HepG2 (cell line): Measurements from ENCODE around the gene RPS19BP1. TPM values are rescaled to one million over a fixed set of nuclear protein-coding genes. Genes with fewer than 3 reads are reported as not detected.

ENCODE experiments used
- ATF6 ChIP-seq: sonication (generic); formaldehyde crosslinking; conservative IDR thresholded peaks from 2 replicates; pipeline ENCODE4 v1.4.0; 2020; ENCODE audit warnings: missing genetic modification reagents
- BCL6 ChIP-seq: IDR thresholded peaks from 2 replicates; pipeline ENCODE4 v1.6.1; 2016; ENCODE audit warnings: missing genetic modification reagents, missing compliant biosample characterization
- CAMTA2 ChIP-seq: sonication (generic); formaldehyde crosslinking; IDR thresholded peaks from 2 replicates; pipeline ENCODE4 v1.4.0; 2020; ENCODE audit warnings: mild to moderate bottlenecking, missing genetic modification reagents, borderline replicate concordance
- CEBPG ChIP-seq: IDR thresholded peaks from 2 replicates; pipeline ENCODE4 v1.6.1; 2016
- FOXP1 ChIP-seq, 2 experiments: fragments of 450-650 bp in 1 of 2; IDR thresholded peaks; 2 replicates each; pipeline ENCODE4 v1.6.1; 2017 to 2018; ENCODE audit warnings: antibody characterized with exemption in 1 of 2
- HOXA9 ChIP-seq: sonication (generic); formaldehyde crosslinking; IDR thresholded peaks from 2 replicates; pipeline ENCODE4 v1.8.1; 2022; ENCODE audit warnings: missing genetic modification reagents, mild to moderate bottlenecking, moderate library complexity, borderline replicate concordance
- MEIS2 ChIP-seq: sonication (generic); formaldehyde crosslinking; IDR thresholded peaks from 2 replicates; pipeline ENCODE4 v1.9.0; 2021; ENCODE audit warnings: mild to moderate bottlenecking, missing genetic modification reagents
- PHF20 ChIP-seq: sonication (generic); formaldehyde crosslinking; IDR thresholded peaks from 2 replicates; pipeline ENCODE4 v1.5.0; 2020; ENCODE audit warnings: mild to moderate bottlenecking, missing genetic modification reagents
- SNAI1 ChIP-seq: sonication (generic); formaldehyde crosslinking; IDR thresholded peaks from 2 replicates; pipeline ENCODE4 v1.5.0; 2020; ENCODE audit warnings: mild to moderate bottlenecking, missing genetic modification reagents, borderline replicate concordance
- SP1 ChIP-seq, 2 experiments: fragments of 450-650 bp in 1 of 2; sonication (generic) in 1 of 2; formaldehyde crosslinking in 1 of 2; IDR thresholded peaks; 2 replicates each; pipeline versions ENCODE4 v1.4.0 to v1.6.1; 2016 to 2020; ENCODE audit warnings: missing genetic modification reagents in 1 of 2
- TOE1 ChIP-seq: sonication (generic); formaldehyde crosslinking; IDR thresholded peaks from 2 replicates; pipeline ENCODE4 v1.4.0; 2020; ENCODE audit warnings: mild to moderate bottlenecking, missing genetic modification reagents
- ZBTB34 ChIP-seq: sonication (generic); formaldehyde crosslinking; IDR thresholded peaks from 2 replicates; pipeline ENCODE4 v1.8.0; 2022; ENCODE audit warnings: mild to moderate bottlenecking, missing genetic modification reagents
- ZNF101 ChIP-seq: sonication (generic); formaldehyde crosslinking; IDR thresholded peaks from 2 replicates; pipeline ENCODE4 v1.4.0; 2020; ENCODE audit warnings: mild to moderate bottlenecking, low read depth, missing genetic modification reagents, borderline replicate concordance
- ZNF121 ChIP-seq: sonication (generic); formaldehyde crosslinking; IDR thresholded peaks from 2 replicates; pipeline ENCODE4 v1.5.0; 2020; ENCODE audit warnings: mild to moderate bottlenecking, missing genetic modification reagents
- ZNF34 ChIP-seq: sonication (generic); formaldehyde crosslinking; IDR thresholded peaks from 2 replicates; pipeline ENCODE4 v1.4.0; 2020; ENCODE audit warnings: mild to moderate bottlenecking, missing genetic modification reagents, borderline replicate concordance
- polyA plus RNA-seq, 8 experiments: library from polyadenylated mRNA; depleted of rRNA in 3 of 8; stranded (reverse) in 7 of 8; unstranded in 1 of 8; fragments of >200 nt; fragmentation: Illumina TruSeq in 4 of 8; extraction: Trizol in 4 of 8; gene quantifications; 2 replicates each; pipeline versions ENCODE4 v1.2.1 to v1.2.3, GENCODE V29; 2011 to 2016; ENCODE audit warnings: low read depth in 4 of 8, missing spikeins in 1 of 8, mixed read lengths in 1 of 8; ENCODE audit not compliant: insufficient read depth in 1 of 8
- total RNA-seq, 5 experiments: library from RNA; depleted of rRNA; stranded (reverse); fragments of >200 nt; fragmentation: Illumina TruSeq; extraction: Trizol; gene quantifications; 2 replicates each; pipeline ENCODE4 v1.2.3, GENCODE V29; 2016; ENCODE audit warnings: low read depth in 1 of 5
- TF ChIP-seq, protein P1 (sequence below): sonication (generic); formaldehyde crosslinking; IDR thresholded peaks from 2 replicates; pipeline ENCODE4 v1.5.1; 2020; ENCODE audit warnings: mild to moderate bottlenecking, missing genetic modification reagents
- TF ChIP-seq, protein P2 (sequence below): sonication (generic); formaldehyde crosslinking; IDR thresholded peaks from 2 replicates; pipeline ENCODE4 v1.4.0; 2020; ENCODE audit warnings: missing genetic modification reagents

The RPS19BP1 gene
- total and polyA plus RNA-seq, 2 of the 13 experiments (the other 11 are each of a cell fraction or from before 2014, with no cell fraction given) = 44.3 to 81.3 TPM

DNA sequence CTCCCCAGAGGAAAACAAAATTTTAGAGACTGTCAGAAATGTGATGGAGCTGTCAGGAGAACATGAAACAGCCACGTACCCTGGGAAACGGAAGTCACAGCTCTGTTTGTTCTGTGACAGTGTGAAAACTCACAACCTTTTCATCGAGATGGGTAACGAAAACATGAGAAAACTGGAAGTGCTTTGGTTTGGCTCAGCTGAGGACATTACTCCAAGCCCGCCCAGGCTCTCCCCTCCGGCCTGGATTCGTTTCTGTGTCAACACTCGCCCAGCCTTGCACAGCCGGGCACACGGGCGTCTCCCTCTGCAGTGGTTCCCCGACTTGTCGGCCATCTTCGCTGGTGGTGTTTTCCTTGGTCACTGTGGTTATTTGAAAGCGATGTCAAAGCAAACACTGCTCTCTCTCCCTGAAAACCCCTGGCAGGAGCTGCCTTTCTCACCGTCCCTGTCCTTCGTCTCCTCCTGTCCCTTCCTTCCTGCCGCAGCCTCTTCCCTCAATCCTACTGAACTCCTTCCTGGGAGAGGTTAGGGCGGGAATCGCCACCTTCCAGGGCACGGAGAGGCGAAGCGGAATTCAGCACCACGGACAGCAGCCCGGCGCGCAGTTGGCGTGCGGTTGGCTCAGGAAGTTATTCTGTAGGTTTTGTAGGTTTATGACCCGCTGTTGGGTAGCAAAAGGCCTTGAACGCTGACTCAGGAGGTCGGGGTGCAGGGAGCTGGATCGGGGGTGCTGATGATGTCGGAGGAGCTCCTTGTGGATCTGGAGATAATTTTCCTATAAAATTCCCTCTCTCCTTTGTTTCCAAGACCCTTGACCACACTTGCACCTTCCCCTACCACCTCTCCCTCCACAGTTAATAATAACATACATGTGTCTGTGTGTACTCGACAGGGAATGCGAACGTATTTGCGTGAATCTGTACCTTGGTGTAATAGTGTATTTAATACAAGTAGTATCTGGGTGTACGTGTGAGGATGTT is 13.1 kb upstream of the RPS19BP1 start (continued):
- TF ChIP-seq, protein P1, sequence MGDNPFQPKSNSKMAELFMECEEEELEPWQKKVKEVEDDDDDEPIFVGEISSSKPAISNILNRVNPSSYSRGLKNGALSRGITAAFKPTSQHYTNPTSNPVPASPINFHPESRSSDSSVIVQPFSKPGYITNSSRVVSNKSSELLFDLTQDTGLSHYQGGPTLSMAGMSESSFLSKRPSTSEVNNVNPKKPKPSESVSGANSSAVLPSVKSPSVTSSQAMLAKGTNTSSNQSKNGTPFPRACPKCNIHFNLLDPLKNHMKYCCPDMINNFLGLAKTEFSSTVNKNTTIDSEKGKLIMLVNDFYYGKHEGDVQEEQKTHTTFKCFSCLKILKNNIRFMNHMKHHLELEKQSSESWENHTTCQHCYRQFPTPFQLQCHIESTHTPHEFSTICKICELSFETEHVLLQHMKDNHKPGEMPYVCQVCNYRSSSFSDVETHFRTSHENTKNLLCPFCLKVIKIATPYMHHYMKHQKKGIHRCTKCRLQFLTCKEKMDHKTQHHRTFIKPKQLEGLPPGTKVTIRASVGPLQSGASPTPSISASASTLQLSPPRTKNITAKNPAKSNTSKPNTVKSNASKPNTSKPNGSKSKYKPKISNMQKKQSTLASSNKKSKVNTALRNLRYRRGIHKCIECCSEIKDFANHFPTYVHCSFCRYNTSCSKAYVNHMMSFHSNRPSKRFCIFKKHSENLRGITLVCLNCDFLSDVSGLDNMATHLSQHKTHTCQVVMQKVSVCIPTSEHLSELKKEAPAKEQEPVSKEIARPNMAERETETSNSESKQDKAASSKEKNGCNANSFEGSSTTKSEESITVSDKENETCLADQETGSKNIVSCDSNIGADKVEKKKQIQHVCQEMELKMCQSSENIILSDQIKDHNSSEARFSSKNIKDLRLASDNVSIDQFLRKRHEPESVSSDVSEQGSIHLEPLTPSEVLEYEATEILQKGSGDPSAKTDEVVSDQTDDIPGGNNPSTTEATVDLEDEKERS (CRISPR knock-in tag) = no peak; the same call in 1 of the 2 replicates
- no peak; the same call in 1 of the 2 replicates for TF ChIP-seq TOE1 (CRISPR knock-in tag)
- TF ChIP-seq ZNF34 (CRISPR knock-in tag) = no peak
- no peak for TF ChIP-seq SP1 (IDR thresholded peaks at IDR 0.05)
- TF ChIP-seq SP1 (CRISPR knock-in tag; IDR thresholded peaks at IDR 0.05) = 0 out of 2 replicates have a peak, but pooled peaks have one; percentile 33
- no peak for TF ChIP-seq SNAI1 (CRISPR knock-in tag)
- no peak for TF ChIP-seq CAMTA2 (CRISPR knock-in tag)
- TF ChIP-seq BCL6 (CRISPR knock-in tag) = peak; percentile 49; the same call in 1 of the 2 replicates
- TF ChIP-seq CEBPG (CRISPR knock-in tag) = no peak
- TF ChIP-seq ZNF101 (CRISPR knock-in tag) = 0 out of 2 replicates have a peak, but pooled peaks have one; percentile 42
- no peak for TF ChIP-seq ZNF121 (CRISPR knock-in tag)
- no peak for TF ChIP-seq PHF20 (CRISPR knock-in tag)
- TF ChIP-seq ATF6 (CRISPR knock-in tag) = peak; percentile 95; the same call in 1 of the 2 replicates
- no peak for TF ChIP-seq ZBTB34 (CRISPR knock-in tag)
- TF ChIP-seq FOXP1 (IDR thresholded peaks at IDR 0.05) = no peak
- TF ChIP-seq FOXP1 (CRISPR knock-in tag; IDR thresholded peaks at IDR 0.05) = peak; percentile 35; the same call in 1 of the 2 replicates
- peak; percentile 85; the same call in 1 of the 2 replicates for TF ChIP-seq HOXA9 (CRISPR knock-in tag)
- TF ChIP-seq MEIS2 (CRISPR knock-in tag) = peak; percentile 94
- TF ChIP-seq, protein P2, sequence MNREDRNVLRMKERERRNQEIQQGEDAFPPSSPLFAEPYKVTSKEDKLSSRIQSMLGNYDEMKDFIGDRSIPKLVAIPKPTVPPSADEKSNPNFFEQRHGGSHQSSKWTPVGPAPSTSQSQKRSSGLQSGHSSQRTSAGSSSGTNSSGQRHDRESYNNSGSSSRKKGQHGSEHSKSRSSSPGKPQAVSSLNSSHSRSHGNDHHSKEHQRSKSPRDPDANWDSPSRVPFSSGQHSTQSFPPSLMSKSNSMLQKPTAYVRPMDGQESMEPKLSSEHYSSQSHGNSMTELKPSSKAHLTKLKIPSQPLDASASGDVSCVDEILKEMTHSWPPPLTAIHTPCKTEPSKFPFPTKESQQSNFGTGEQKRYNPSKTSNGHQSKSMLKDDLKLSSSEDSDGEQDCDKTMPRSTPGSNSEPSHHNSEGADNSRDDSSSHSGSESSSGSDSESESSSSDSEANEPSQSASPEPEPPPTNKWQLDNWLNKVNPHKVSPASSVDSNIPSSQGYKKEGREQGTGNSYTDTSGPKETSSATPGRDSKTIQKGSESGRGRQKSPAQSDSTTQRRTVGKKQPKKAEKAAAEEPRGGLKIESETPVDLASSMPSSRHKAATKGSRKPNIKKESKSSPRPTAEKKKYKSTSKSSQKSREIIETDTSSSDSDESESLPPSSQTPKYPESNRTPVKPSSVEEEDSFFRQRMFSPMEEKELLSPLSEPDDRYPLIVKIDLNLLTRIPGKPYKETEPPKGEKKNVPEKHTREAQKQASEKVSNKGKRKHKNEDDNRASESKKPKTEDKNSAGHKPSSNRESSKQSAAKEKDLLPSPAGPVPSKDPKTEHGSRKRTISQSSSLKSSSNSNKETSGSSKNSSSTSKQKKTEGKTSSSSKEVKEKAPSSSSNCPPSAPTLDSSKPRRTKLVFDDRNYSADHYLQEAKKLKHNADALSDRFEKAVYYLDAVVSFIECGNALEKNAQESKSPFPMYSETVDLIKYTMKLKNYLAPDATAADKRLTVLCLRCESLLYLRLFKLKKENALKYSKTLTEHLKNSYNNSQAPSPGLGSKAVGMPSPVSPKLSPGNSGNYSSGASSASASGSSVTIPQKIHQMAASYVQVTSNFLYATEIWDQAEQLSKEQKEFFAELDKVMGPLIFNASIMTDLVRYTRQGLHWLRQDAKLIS (CRISPR knock-in tag) = no peak
